ENCODE measurements around the gene SYCP3.

Gene SYCP3

DNA sequence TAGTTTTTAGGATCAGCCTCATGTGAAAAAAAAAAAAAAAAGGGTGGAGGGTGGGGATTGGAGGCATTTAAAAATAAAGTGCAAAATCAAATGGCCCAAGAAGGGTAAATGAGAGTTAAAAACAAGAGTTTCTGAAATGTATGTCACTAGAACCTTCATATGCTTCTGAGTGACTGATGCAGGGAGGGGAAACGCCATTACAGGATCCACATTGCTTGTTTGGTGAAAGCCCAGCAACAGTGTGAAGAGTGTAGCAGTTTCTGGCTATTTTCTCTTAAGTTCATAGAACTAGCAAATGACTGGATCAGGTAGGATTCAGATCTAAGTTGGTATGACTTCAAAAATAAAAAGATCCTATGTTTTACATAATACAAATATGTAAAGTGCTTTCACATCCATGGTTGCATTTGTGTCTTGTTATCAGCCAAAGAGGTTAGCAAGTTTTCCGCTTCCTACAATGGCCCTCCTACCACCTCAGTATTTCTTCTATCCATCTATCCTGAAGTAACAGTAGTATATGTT is 38.9 kb downstream of the SYCP3 start:
- H3K27ac ChIP-seq: no peak overlapping the region
- TF ChIP-seq, protein P1, sequence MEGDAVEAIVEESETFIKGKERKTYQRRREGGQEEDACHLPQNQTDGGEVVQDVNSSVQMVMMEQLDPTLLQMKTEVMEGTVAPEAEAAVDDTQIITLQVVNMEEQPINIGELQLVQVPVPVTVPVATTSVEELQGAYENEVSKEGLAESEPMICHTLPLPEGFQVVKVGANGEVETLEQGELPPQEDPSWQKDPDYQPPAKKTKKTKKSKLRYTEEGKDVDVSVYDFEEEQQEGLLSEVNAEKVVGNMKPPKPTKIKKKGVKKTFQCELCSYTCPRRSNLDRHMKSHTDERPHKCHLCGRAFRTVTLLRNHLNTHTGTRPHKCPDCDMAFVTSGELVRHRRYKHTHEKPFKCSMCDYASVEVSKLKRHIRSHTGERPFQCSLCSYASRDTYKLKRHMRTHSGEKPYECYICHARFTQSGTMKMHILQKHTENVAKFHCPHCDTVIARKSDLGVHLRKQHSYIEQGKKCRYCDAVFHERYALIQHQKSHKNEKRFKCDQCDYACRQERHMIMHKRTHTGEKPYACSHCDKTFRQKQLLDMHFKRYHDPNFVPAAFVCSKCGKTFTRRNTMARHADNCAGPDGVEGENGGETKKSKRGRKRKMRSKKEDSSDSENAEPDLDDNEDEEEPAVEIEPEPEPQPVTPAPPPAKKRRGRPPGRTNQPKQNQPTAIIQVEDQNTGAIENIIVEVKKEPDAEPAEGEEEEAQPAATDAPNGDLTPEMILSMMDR (conservative IDR thresholded peaks at IDR 0.05): no peak
- no peak for TF ChIP-seq ZFX (IDR thresholded peaks at IDR 0.05)

- peak overlapping the region; percentile 100 for H3K27ac ChIP-seq
- TF ChIP-seq ZFX (IDR thresholded peaks at IDR 0.05): no peak
- TF ChIP-seq, protein P1 (conservative IDR thresholded peaks at IDR 0.05): peak; percentile 40
These were observed 40.4 kb downstream of the SYCP3 start for GRCh38 chr12:101698800-101699347.

DNA sequence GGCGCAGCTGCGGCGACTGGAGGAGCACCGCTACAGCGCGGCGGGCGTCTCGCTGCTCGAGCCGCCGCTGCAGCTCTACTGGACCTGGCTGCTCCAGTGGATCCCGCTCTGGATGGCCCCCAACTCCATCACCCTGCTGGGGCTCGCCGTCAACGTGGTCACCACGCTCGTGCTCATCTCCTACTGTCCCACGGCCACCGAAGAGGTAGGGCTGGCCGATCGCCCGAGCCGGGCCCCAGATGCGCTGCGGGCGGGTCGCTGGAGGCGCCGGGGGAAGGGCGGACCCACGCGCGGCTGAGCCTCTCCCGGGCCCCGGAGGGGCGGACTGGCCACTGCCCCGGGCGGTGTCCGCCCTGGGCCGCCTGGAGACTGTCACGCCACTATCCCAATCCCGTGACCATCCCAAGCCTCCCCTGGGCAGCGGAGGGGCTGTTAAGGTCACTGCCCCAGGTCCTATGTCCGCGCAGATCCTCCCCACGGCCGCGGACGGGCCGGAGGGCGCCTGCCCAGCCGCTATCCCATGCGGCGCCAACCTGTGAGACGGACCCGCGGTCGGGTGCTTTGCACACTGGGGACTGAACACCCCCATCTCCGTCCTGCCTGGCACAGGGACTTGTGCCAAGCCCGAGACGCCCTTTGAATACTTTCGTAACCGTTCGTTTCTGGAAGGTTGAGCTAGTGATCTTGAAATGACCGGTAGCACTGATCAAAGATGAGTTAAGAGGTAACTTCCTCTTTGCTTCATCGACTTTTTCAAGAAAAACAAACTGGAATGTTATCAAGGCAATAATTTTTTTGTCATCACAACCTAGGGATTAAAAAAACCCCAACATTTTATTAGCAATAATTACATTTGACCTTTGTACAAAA is 41.1 kb downstream of the SYCP3 start:
- peak overlapping the region; percentile 100 for H3K27ac ChIP-seq
- TF ChIP-seq ZFX (IDR thresholded peaks at IDR 0.05): peak; percentile 64
- TF ChIP-seq, protein P1 (conservative IDR thresholded peaks at IDR 0.05): no peak

- peak within 1 kb of the TSS; percentile 100 for H3K27ac ChIP-seq
- TF ChIP-seq, protein P1 (conservative IDR thresholded peaks at IDR 0.05): no peak
- no peak; the same call in 1 of the 2 replicates for TF ChIP-seq ZFX (IDR thresholded peaks at IDR 0.05)
These were observed 41.9 kb downstream of the SYCP3 start, which contains the start of gene CHPT1 for GRCh38 chr12:101697197-101697929. Gene CHPT1, plus strand, starts transcription at chr12:101697640. Its CDS starts 222 bp downstream, at chr12:101697862.

DNA sequence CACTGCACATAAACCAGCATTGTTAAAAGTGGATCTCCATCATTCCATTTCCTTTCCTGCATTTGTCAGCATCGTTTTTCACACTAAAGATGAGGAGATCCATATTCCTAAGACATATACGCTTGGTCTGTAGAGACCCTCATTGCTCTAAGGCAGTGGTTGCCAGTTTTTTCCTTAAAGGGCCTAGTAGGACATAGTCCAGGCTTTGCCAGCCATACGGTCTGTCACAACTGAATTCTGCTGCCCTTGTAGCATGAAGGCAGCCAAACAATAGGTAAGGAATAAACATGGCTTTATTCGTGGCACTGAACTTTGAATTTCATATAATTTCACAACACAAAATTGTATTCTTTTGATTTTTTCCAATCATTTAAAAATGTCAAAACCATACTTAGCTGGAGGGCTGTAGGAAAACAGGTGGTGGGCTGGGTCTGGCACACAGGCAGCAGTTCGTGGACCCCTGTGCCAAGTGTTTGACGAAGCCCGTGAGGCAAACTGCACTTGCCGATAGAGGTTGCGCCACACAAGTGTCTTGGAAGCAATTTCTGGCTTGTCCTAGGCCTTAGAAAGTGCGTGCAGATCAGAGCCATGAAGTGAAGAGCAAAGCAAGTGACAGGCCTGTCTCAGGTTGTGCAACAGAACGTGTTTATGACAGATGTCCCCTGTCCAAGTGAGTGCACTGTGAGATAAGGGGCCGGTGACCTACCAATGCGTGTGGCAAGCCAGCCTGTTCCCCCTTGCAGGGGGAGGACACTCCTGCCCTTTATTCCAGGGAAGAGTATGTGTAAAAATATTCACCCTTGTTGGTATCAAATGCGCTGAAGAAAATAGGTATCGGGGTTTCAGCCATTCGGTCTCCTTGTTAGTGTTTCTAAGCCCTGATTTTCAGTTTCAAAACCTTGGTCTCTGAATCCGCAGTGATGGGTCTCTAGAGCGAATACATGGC is 42.7 kb downstream of the SYCP3 start:
- TF ChIP-seq ZFX (IDR thresholded peaks at IDR 0.05): no peak
- TF ChIP-seq, protein P1 (conservative IDR thresholded peaks at IDR 0.05): no peak
- H3K27ac ChIP-seq: peak overlapping the region; percentile 100

DNA sequence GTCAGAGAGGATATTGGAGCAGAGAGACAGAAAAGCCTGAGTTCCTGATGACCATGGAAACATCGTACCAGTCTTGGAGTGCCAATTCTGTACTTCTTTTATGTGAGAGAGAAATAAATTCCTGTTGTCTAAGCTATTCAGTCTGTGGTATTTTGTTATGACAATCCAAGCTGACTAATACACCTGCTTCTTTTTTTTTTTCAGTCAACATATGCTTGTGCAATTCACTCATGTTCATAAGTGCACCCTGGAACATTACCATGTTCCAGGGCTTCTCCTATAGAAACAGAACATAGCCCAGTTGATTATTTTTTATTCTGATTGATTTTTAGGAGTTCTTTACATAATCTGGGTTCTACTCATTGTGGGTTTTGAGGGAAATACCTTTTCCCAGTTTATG is 43.6 kb downstream of the SYCP3 start:
- TF ChIP-seq, protein P1 (conservative IDR thresholded peaks at IDR 0.05): no peak
- TF ChIP-seq ZFX (IDR thresholded peaks at IDR 0.05): no peak
- no peak overlapping the region for H3K27ac ChIP-seq

Data from C4-2B (cell line).